ENCODE data around the gene MAVS.
"Not testable (repeated sequence)": the region's sequence is repeated elsewhere in the genome, so short reads cannot be mapped to it uniquely, and the experiment has no call there.

Gene MAVS

DNA sequence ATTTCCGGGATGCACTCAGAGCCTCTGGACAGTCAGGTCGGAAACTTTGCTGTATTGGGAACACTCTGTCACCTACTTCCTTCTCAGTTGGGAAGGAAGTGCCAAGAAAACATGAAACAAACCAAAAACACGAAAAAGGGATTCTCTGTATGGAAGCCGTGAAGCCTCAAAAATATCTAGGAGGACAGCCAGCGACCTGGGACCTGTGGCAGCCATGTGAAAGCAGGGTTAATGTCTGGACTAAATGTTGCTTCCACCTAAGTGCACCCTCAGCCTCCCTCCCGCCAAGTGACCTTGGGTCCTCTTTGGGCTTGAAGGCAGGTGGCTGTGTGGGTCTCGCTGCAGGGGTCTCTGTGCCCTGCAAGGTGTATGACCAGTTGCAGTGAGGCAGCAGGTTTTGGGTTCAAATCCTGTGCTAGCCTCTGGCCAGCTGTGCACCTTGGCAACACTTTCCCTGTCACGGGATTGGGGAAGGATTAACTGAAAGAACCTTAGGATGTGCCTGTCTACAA is 851 bp downstream of the MAVS start:
- in situ Hi-C loops (cut with MboI; ENCODE audit: low sequenced_read_pairs) = no loop called here

DNA sequence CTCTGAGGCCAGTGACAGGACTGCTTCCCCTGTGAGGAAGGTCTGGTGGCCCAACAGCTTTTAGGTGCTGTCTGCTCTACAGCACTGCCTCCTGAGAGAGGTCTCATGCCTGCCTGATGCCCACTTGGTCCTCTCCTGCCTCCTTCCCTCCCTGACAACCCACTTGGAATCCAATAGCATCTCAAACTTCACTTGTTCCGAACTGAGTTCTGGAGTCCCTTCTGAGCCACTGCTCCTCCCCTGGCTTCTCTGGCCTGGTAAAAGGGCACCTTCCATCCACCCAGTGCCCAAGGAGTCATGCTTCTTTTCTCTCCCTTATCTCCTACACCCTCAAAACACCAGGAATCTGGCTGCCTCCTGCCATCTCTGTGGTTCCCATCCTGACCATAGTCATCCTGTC is 1.9 kb downstream of the MAVS start:
- in situ Hi-C loops (cut with MboI; ENCODE audit: low sequenced_read_pairs) = no loop called here

DNA sequence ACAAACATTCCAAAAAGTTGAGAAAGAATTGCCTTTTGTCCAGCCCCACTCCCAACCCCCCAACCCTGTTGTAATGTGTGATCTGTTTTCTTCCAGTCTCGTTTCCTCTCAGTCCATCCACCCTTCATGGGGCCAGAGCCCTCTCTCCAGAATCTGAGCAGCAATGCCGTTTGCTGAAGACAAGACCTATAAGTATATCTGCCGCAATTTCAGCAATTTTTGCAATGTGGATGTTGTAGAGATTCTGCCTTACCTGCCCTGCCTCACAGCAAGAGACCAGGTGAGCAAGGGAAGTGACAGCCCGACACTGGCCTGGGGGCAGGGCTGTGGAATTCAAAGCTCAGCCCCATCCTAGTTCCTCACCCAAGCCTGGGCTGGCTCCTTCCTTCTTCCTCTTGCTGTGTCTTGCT is 7.8 kb downstream of the MAVS start:
- in situ Hi-C loops (cut with MboI; ENCODE audit: low sequenced_read_pairs) = no loop called here

DNA sequence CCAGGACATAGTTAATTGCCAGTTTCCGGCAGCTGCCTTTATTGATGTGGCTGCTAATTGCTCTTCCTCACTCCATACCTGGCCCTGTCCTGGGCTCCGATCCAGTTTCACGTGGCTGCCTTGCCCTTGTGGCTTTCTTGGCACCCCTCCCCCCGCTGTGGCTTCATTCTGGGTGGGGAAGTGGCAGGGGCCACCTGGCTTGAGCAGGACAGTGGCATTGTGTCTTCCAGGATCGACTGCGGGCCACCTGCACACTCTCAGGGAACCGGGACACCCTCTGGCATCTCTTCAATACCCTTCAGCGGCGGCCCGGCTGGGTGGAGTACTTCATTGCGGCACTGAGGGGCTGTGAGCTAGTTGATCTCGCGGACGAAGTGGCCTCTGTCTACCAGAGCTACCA is 10.8 kb downstream of the MAVS start:
- in situ Hi-C loops (cut with MboI; ENCODE audit: low sequenced_read_pairs) = no loop called here

DNA sequence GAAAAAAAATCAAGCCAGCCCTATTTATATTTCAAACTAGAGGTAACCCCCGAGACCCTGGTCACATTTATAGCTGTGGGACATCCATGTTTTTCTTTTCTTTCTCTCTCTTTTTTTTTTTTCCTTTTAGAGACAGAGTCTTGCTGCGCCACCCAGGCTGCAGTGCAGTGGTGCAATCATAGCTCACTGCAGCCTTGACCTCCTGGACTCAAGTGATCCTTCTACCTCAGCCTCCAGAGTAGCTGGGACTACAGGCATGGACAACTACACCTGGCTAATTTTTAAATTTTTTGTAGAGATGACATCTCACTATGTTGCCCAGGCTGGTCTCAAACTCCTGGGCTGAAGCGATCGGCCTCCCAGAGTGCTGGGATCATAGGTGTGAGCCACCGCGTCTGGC is 12.1 kb downstream of the MAVS start:
- in situ Hi-C loops (cut with MboI; ENCODE audit: low sequenced_read_pairs) = no loop called here

DNA sequence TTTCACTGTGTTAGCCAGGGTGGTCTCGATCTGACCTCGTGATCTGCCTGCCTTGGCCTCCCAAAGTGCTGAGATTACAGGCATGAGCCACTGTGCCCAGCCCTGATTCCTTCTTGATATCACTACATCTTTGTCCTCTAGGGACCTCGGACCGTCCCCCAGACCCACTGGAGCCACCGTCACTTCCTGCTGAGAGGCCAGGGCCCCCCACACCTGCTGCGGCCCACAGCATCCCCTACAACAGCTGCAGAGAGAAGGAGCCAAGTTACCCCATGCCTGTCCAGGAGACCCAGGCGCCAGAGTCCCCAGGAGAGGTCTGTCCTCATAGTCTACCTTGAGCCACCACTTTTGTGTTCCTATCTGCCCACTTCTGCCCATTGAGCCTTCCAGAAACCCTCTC is 14.6 kb downstream of the MAVS start:
- in situ Hi-C loops (cut with MboI; ENCODE audit: low sequenced_read_pairs) = no loop called here

DNA sequence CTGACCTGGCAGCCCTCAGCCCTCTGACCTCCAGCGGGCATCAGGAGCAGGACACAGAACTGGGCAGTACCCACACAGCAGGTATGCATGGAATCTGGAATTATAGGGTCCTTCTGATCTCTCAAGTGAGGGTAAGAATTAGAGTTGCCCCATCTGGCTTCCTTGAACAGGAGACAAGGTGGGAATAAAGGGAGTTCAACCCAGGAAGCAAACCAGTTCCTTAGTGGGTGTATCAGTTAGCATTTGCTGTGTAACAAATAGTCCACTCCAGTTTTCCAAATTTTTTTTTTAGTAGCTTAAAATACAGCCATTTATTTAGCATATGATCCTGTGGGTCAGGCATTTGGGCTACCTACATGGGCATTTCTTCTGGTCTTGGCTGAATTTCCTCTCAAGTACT is 15.7 kb downstream of the MAVS start:
- in situ Hi-C loops (cut with MboI; ENCODE audit: low sequenced_read_pairs) = no loop called here

DNA sequence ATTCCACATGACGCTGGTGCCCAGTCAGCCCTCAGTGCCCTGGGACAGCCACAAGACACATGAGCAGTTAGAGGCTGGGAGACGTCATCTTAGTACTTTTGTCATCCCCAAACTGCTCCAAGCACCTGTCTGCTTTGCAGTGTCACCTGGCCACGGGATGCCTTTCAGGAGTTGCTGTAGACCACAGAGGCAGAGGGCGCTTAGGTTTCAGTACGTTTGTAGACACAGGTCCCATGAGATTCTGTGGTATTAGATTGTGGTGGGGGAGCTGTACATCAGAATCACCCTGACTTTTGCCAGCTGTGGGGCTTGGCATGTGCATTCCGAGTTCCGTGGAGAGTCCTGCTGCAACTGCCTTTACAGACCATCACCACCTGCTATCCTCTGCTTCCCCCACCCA is 16.7 kb downstream of the MAVS start:
- in situ Hi-C loops (cut with MboI; ENCODE audit: low sequenced_read_pairs) = no loop called here

DNA sequence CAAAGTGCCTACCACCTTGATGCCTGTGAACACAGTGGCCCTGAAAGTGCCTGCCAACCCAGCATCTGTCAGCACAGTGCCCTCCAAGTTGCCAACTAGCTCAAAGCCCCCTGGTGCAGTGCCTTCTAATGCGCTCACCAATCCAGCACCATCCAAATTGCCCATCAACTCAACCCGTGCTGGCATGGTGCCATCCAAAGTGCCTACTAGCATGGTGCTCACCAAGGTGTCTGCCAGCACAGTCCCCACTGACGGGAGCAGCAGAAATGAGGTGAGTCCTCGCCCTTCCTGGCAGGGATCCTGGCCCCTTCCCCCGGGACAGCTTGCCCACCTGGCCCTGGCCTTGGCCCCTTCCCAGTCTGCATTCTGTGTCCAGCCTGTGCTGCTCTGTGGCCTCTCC is 17.9 kb downstream of the MAVS start:
- in situ Hi-C loops (cut with MboI; ENCODE audit: low sequenced_read_pairs) = no loop called here

DNA sequence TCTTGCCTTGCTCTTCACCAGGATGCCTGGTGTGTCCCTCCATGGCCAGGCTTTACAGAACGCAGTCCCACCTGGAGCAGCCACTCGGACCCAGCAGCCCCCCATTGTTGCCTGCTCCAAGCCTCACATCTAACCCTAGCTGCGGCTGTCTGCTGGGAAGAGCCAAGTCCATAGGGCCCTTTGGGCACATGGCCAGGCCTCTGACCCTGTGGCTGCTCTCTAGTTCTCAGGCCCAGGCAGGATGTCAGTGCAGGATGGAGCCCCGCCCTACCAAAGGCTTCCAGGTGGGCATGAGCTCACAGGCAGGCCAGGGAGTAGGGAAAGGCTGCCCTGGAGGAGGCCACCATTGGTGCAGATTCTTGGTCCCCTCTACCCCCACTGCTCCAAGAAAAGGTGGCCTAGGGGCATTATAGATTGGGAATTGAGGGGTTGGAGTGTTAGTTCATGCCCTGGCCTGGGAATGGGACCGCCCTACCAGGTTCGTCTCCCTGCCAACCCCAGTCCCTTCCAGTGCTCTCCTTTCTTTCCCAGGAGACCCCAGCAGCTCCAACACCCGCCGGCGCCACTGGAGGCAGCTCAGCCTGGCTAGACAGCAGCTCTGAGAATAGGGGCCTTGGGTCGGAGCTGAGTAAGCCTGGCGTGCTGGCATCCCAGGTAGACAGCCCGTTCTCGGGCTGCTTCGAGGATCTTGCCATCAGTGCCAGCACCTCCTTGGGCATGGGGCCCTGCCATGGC is 18.7 kb downstream of the MAVS start:
- in situ Hi-C loops (cut with MboI; ENCODE audit: low sequenced_read_pairs) = no loop called here

DNA sequence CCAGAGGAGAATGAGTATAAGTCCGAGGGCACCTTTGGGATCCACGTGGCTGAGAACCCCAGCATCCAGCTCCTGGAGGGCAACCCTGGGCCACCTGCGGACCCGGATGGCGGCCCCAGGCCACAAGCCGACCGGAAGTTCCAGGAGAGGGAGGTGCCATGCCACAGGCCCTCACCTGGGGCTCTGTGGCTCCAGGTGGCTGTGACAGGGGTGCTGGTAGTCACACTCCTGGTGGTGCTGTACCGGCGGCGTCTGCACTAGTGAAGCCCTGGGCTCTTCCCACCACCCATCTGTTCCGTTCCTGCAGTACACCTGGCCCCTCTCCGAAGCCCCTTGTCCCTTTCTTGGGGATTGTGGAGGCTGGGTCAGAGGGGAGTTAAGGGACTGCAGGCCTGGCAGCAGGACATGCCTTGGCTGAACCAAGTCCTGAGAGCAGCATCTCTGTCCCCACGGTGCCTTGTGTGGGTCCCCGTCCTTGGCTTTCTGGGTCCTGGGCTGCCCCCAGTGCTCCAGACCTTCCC is 19.3 kb downstream of the MAVS start:
- in situ Hi-C loops (cut with MboI; ENCODE audit: low sequenced_read_pairs) = no loop called here

DNA sequence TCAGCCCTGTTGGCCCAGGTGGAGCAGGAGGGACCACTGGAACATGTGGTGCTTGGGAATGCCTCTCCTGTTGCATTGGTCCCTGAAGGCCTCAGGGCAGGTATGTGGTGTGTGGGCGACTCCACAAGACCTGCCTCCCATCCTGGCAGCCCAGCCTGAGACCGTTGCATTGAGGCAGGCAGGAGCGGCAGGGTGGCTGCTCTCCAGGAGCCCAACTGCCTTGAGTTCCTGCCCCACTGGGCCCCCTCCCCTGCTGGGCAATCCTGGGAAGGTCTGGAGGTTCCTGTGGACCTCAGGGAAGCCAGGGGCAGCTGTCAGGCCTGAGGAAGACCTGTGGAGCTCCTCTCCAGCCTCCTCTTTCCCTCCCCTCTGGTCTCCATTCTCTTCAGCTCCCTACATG is 19.8 kb downstream of the MAVS start:
- in situ Hi-C loops (cut with MboI; ENCODE audit: low sequenced_read_pairs) = no loop called here

DNA sequence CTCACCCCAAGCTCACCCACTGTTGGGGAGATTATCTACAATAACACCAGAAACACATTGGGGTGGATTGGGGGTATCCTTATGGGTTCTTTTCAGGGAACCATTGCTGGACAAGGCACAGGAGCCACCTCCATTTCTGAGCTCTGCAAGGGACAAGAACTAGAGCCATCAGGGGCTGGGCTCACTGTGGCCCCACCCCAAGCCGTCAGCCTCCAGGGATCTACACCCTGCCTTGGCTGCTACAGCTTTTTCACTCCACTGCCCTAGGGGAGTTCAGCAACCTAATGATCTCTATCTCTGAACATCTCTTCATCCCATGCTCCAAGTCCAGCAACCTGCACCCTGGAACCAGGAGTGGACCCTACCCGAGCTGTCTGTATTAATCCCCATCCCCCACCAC is 21.2 kb downstream of the MAVS start:
- in situ Hi-C loops (cut with MboI; ENCODE audit: low sequenced_read_pairs) = no loop called here

DNA sequence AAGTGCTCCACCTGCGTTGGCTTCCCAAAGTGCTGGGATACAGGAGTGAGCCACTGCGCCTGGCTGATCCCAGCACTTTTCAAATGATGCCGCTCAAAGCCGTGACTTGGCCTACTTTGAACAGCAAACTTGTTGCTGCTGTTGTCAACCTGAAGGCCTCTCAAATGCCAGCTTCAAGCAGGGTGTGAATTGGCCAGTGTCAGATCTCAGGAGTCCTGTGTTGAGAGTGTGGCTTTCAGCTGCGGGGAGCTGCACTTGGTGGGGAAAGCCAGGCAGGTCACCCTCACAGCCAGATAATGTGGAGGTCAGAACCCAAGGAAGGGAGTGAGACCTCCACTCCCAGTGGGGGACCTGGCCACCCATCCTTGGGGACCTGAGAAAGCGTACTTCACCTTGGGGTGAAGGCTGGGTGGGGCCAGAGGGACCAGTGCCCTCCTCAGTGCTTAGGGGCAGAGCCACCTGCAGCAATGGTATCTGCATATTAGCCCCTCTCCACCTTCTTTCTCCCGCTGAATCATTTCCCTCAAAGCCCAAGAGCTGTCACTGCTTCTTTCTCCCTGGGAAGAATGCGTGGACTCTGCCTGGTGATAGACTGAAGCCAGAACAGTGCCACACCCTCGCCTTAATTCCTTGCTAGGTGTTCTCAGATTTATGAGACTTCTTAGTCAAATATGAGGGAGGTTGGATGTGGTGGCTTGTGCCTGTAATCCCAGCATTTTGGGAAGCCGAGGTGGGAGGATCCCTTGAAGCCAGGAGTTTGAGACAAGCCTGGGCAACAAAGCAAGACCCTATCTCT is 23.4 kb downstream of the MAVS start:
- in situ Hi-C loops (cut with MboI; ENCODE audit: low sequenced_read_pairs) = no loop called here

DNA sequence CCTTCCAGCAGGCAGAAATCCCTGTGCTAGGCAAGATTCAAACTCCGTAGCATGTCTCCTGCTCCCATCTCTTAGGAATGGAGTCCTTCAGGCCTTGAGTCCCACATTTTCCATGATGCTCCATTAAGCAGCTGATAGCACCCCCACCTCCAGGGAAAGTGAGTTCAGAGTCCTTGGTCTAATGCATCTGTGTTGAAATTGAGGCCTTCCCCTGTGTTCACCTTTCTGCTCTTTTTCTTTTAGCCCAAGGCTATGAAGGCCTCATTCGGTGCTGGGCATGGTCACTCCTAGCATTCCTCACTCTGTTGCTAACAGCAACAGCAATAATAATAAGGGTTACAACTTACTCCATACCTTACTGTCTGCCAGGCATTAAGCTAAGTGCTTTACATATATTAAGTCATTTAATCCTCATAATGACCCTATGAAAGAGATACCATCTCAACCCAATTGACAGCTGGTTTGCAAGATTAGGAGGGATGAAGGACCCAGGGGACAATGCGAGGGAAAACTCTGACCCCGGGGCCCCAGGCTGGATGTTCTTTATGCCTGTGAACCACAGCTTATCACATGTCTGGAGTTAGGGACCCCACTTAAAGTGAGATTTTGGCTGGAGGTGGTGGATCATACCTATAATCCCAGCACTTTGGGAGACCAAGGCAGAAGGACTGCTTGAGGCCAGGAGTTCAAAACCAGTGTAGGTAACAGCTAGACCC is 25.1 kb downstream of the MAVS start:
- in situ Hi-C loops (cut with MboI; ENCODE audit: low sequenced_read_pairs) = no loop called here

DNA sequence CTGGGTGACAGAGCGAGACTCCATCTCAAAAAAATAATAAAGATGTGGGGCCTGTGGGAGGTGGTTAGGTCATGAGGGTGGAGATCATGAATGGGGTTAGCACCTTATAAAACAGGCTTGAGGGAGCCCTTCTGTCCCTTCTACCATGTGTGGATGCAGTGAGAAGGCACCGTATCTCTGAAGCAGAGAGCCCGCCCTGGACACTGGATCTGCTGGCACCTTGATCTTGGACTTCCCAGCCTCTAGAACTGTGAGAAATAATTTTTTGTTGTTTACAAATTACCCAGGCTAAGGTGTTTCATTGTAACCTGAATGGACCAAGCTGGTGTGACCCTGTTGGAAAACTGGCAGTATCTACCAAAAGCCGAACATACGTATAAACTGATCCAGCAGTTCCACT is 26.9 kb downstream of the MAVS start:
- in situ Hi-C loops (cut with MboI; ENCODE audit: low sequenced_read_pairs) = no loop called here

DNA sequence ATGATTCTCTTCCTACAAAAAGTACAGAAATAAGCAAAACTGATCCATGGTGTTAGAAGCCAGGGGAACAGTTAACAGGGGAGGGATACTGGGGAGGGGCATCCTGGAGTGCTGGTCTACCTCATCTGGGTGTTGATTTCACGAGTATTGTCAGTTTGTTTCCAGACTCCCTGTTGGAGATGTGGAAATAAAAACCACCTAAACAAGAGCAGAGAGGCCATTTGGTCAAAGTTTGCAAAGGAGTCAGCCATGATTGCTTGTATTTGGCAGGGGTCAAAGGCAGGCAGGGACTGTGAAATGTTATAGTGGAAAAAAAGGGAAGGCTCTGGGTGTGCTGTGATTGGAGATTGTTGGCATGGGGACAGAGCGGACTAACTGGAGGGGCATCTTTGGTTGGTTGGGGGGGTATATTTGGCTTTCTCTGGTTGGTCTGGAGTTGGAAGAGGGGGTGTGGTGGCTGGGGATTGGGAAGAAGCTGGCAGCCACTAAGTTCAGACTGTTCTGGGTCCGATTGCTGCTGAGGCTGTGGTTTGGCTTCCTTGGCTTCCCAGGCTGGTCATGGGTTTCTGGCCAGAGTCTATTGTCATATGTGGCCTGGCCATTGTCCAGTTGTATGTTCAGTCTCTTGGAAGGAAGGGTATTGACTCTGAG is 27.7 kb downstream of the MAVS start:
- in situ Hi-C loops (cut with MboI; ENCODE audit: low sequenced_read_pairs) = no loop called here

DNA sequence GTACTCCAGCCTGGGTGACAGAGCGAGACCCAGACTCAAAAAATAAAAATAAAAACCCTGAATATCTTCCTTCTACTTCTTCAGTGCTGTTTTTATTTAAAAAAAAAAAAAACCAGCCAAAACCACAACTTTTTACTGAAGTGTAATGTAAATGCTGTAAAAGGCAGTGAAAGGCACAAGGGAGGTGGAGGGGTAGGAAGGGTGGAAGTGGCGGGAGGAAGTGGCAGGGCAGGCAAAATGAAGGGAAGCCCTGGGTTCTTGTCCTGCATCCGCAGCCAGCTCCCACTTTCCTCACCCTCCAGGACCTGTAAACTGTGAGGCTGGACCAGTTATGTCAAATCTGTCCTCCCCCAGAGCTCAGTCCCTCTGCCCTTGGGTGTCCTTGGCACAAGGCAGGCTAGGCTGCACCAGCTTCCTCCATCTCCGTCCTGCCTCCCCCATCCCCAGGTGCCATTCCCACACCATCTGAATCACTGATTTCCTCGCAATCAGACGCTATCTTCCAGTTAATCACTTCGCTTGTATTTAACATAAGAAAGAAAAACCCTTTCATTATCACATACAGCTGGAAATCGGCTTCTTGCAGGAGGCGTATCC is 28.8 kb downstream of the MAVS start:
- in situ Hi-C loops (cut with MboI; ENCODE audit: low sequenced_read_pairs) = no loop called here

DNA sequence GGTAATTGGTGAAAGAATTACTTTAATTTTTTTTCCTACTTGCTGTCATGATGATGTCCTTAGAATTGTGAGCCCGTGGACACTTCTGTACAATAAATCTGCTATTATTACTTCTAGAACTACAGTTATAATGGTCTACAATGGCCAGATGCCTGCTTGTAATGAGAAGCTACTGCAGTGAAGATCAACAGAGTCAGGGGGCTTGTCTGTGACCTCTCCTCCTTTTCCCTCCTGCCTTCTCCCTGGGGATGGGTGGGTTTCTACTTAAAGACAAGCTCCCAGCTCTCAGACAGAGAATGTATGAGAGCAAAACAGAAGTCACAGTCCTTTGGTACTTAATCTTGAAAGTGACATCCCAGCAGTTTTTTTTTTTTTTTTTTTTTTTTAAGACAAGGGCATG is 29.4 kb downstream of the MAVS start:
- in situ Hi-C loops (cut with MboI; ENCODE audit: low sequenced_read_pairs) = no loop called here

DNA sequence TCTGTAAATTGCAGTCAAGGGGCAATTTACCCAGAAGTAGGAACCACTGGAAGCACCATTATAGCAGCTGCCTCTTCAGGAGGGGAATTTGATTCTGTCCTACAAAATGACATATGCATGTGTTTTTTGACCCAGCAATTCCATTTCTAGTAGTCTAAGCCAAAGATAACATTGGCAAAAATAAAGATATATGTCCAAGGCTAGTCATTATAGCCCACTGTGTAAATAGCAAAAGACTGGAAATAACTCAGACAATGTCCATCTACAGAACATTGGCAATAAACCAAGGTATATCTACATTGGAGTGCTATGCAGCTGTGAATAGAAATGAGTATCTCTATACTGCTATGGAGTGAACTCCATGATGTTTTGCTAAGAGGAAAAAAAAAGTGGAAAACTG is 30.0 kb downstream of the MAVS start:
- in situ Hi-C loops (cut with MboI; ENCODE audit: low sequenced_read_pairs) = no loop called here

DNA sequence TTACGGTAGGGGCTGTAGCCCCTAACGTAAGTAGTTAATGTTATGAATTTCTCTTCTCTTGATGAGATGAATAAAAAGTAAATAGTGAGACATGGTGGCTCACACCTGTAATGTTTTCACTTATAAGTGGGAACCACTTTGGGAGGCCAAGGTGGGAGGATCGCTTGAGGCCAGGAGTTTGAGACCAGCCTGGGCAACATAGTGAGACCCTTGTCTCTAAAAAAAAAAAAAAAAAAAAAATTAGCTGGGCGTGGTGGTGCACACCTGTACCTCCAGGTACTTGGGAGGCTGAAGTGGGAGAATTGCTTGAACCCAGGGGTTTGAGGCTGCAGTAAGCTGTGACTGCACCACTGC is 32.3 kb downstream of the MAVS start:
- in situ Hi-C loops (cut with MboI; ENCODE audit: low sequenced_read_pairs) = not testable (repeated sequence)

Data from hTERT RPE-1 (cell line).